HG03159 (cell line): ENCODE data around the gene ARHGAP6.

ENCODE experiments used
- ATAC-seq: cut with Tn5 transposase; IDR thresholded peaks from one replicate; pipeline ENCODE4 v1.9.1; 2021; ENCODE audit warnings: mild to moderate bottlenecking, moderate library complexity; ENCODE audit not compliant: unreplicated experiment

Gene ARHGAP6

DNA sequence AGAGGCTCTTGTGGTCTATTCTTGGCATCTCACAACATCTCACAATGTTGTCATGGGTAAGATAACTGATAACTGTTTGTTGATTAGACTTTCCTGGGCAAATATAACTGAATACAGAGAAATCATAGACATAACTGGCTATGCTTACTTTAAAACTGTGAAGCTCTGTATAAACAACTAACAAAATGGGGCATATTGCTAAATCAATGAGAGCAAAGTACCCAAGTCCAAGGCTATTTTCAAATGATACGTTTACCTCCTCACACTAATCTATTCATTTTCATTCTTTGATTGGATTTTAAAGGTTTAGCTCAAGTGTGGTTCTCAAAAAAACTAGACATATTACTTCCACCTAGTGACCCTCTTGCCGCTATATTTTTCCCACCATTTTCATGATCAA, 333.9 kb downstream of the ARHGAP6 start:
- ATAC-seq: no peak

DNA sequence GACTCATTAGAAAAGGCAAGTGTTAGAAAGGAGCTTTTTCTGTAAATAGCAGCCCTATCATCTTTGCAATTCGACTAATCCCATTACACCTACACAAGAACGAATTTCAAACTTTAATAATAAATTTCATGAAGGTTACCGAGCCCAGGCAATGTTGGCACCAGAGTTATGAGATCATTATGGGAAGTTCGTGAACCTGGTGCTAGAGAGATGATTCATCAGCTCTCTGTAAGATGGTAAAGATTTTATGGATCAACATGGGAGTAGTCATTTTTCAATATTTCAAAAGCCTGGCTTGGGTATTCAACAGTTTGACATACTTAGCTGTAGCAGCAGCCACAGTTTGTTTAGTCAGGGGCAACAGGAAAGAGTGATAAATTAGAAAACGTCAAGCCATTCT, 336.7 kb downstream of the ARHGAP6 start:
- no peak for ATAC-seq

DNA sequence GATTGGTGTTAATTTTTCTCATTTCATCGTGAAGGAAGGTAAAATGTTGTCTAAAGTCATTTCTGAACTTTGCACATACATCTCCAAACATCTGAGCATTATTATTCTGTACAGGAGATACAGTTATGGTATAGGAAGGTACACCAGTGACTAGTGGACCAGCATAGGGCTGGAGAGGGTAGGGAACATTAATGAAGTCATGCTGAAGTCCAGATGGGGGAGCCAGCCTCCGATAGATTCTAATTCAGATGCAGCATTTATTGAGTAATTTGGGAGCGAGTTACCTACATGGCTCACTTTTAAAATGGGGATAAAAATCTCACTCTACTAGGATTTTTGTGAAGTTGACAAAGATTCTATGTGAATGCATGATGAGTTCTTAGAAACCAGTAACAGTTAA, 337.6 kb downstream of the ARHGAP6 start:
- no peak for ATAC-seq

DNA sequence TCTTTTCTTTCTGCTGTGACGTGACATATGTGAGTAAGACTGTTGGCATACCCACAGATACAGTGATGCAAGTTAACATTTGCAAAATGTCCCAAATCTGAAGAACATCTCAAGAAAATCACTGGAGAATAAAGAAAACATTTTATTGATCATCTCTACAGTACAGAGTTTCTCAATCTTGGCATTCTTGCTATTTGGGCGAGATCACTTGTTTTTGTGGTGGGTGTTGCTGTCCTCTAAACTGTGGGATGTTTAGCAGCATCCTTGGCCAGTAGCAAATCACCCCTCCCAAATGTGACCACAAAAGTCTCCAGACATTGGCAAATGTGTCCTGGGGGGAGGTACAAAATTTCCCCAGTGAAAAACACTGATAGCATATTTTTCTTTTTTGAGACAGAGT, 343.7 kb downstream of the ARHGAP6 start:
- ATAC-seq: no peak

DNA sequence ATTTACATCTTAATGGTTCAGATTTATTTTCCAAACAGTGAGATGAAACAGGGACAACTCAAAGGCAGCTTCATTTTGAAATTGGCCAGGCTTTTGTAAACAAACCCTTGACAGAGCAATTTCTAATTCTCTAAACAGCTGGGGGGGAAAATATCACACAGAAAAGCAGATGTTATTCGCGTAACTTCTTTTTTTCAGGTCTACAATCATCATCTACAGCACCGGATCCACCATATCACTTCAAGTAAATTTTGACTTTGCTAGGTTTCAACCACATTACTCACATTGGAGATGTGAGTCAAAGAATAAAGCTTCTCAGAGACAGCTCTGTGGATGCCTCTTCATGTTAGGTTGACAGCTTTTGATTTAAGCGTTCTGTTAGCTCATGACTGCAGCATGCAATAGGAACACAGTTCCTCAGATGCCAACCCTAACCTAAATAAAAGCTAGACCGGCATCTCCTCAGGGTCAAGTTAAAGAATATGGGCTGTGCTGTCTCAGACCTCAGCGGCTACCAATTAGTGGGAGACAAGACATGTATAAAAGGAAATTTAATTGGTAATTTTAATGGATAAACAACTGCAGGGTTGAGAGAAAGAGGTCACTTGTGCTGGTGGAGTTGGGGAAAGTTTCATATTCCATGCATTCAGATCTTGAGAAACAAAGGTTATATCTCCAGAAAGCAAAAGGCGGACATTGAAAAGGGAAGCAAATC, 345.8 kb downstream of the ARHGAP6 start:
- no peak for ATAC-seq

DNA sequence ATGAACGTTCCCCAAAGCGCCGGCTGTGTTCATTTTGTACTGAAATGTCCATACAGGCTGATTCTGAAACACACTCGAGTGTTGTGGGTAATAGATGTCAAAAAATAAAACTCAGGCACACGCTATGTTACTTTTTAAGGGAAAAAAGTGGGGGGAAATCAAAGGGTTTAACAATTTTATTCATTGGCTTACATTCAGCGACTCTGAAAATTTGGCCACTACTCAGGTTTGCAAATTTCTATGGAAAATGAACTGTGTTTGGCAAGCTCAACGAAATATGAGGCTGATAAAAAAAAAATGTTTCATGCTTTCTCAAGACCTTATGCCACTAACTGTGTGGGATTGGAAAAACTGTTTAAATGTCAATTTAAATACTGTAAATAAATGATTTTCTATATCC, 354.0 kb downstream of the ARHGAP6 start:
- no peak for ATAC-seq

DNA sequence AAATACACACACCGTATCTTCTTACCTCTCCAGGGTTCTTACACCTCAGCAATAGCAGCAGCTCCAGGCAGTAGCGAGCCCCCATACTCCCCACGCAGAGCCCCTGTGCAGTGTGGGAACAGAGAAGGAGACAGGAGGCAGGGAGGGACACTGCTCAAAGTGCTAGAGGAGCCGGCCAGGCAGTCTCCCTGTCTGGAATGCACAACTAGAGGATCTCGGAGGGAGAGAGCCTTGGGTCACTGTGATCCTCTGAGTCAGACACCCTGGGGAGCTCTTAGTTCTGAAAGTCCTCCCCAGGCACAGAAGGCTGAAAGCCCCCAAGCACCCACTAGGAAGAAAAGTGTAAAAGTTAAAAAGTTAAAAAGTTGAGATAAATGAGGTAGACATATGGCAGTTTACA, 356.5 kb downstream of the ARHGAP6 start:
- no peak for ATAC-seq

DNA sequence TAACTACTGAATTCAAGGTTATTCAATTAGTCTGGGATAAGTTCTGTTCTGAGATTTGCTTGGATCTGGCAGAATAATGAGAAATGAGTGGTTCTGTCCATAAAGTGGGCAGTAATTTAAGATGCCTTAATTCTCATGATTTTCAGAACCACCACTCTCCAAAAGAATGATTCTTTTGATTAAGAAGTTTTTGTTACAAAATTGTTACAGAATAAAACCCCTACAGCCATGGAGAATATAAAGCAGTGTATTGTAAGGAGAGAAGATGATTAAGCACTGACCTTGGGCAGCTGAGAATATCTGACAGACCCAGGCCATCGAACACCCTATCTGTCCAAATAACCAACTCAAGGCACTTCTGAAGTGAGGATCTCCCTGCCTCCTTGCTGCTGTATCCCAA, 360.1 kb downstream of the ARHGAP6 start:
- ATAC-seq: no peak

DNA sequence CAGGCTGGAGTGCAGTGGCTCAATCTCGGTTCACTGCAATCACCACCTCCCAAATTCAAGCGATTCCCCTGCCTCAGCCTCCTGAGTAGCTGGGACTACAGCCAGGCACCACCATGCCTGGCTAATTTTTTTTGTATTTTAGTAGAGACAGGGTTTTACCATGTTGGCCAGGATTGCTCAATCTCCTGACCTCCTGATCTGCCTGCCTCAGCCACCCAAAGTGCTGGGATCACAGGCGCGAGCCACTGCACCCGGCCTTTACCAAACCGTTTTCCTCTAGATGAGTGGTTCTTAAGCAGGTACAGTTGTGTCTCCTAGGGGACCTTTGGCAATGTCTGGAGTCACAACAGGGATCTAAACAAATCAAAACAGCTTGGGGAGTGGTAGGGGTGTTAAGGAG, 360.9 kb downstream of the ARHGAP6 start:
- ATAC-seq: no peak

DNA sequence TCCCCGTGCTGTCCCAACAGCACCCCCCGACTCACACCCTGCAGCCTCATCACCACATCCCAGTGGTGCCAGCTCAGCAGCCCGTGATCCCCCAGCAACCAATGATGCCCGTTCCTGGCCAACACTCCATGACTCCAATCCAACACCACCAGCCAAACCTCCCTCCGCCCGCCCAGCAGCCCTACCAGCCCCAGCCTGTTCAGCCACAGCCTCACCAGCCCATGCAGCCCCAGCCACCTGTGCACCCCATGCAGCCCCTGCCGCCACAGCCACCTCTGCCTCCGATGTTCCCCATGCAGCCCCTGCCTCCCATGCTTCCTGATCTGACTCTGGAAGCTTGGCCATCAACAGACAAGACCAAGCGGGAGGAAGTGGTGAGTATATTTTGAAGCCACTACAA, 367.1 kb downstream of the ARHGAP6 start:
- ATAC-seq: no peak

DNA sequence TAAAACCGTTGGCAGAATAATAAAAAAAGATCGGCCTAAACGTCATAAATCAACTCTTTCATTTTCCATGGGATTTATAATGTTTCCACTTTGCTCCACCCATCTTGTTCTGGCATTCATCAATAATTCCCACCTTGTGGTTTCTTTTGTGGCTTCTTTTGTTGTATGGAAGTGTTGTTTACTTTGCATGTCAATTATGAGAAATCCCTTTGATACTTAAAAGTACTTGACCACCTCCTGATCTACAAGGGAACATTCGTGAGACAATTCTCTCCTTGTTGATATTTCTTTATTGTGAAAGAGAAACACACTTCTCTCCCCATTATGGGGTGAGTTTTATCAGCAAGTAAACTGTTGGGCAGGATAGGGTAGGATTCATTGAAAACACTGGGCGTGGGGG, 369.7 kb downstream of the ARHGAP6 start:
- ATAC-seq: no peak

DNA sequence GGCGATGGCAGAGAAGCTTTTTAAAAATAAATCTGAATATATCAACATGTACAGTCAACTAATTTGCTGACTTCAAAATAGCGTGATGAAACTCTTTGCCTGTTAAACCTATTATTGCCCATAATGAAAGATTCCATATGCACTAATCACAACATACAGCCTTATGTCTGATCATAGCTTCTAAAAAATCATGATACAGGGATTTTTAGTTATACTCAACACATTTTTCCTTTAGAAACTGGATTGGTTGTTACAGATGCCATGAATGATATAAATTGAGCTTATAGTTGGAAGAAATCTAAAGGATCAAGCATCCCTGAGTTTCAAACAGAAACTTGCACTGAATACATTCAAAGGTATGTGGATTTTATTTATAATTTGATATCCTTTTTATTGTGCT, 372.6 kb downstream of the ARHGAP6 start, which contains the start of gene AMELX:
Gene AMELX (plus strand): TSS at position 301 of the 400 bp plus-strand sequence. CDS start 1,376 bp downstream, outside the sequence.
- ATAC-seq: no peak

DNA sequence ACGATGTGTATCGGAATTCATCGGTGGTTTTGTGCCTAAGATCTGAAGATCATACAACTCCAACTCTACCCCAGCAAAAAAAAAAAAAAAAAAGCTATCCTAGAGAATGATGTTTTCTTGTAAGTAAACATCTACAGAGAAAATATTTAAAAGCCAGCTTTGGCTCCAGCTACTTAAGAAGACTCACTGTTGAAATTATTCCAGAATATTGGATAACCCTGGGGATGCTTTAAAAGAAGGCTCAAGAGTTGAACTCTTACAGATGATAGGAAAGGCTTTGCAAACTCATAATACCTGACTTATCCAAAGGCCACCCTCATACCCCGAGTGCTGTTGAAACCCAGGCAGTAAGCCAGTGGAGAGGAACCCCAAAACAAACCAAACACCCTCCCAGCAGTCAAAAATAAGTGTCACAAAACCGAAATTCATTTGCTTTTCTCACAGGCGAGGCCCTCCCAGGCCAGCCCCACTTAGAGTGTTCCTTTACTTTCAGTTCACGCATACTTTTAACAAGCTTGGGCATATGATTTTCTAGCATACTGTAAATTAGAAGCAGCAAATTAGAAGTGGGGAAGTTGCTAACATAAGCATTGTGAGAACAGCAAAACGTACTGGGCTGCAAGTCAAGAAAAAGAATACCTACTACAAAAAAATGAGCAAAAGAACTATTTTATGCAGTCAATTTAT, 375.2 kb downstream of the ARHGAP6 start:
- ATAC-seq: no peak

DNA sequence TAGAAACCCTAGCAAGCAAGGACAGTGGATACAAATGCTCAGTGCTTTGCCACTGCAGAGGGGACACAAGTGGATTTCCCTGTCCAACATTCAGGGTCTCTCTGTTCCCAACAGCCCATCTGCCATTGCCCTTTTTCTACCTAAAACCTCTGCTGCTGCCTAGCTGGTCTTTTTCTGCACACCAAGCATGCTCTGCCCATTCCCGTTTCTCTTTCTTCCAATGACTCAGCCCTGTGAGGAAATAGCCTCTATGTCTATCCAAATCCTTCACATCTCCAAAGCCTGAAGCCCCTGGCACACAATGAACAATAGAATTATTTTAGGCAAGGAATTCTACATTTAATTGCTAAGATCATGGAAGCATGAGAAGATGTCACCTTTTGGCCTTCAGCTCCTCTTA, 378.2 kb downstream of the ARHGAP6 start:
- no peak for ATAC-seq

DNA sequence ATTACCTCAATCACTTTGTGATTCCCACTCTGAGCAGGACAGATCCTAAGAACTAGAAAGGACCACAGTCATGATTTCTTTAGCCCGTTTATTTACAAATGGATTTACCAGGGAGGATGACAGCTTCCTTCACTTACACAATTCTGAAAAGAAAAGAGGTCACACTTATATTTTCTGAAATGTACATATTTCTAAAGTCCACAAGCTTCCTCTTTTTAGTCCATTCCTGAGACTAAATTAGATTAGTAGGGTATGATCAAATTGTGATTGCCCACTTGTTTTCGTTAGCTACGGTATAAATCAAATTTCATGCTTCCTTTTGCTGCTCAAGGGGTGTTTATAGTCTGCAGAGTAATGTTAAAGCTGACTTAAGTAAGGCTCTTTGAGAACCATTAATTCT, 380.1 kb downstream of the ARHGAP6 start:
- ATAC-seq: no peak

DNA sequence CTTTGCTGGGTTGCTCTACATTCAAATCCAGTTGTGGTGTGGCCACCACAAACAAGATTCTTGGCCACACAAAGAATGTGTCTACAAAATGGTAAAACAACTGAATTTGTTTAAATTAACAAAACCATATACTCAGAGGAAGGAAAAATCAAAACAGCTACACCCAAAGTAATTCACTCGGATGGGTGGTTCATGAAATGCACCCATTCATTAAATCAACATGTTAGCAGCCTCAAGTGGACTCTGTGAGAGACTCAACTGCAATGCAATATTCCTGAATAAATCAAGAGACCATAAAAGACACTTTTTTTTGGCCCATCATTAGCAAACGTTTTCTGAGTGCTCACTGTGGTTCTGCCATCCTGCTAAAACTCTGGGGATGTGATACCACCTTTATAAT, 383.7 kb downstream of the ARHGAP6 start:
- ATAC-seq: no peak

DNA sequence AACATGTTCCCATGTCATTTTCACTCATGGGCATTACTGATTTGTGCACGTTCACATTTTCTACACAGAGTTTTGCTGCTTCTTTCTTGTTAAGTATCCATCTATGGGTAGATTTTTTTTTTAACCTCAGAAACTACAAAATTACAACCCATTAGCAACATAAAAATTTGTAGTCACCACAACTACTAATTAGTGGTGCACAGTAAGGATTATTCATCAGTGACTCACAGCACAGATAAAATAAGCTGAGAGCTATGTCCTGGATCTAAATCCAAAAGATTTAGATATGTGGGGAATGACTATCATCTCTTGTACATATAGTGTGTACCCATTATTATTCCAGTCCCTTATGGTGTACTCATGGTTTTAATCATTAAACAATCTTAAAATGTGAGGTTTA, 392.2 kb downstream of the ARHGAP6 start:
- ATAC-seq: no peak

DNA sequence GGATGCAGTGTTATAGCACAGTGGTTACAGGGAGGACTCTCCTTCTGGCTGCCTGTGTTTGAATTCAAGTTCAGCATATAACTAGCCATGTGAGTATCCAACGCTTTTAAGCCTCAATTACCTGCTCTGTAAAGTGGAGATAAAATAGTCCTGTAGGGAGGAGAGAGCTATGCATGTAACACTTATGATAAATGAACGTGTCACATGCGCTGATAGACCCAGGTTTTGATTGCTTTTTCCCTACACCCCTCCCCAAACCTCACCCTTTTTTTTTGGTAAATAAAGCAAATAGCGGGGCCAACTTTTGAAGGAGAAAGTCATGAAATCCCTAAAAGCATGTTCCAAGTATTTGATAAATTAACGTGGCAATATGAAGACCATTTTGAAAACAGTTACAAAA, 392.9 kb downstream of the ARHGAP6 start:
- no peak for ATAC-seq

DNA sequence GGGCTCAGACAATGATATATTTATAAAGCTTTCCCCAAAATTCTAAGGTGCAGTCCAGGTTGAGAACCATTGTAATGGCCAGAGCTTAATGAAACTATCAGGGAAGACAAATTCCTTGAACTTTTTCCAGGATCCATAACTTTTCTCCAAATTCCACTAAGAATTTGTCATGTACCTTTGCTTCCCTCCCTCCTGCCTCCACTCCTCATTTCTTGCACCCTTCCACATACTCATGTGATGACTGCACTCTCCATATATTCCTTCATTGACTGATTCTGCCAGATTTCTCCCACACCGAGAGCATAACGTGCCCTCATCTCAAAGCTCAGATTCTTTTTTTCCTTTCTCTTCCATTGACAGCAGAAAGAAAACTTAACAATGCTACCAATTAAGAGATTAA, 393.4 kb downstream of the ARHGAP6 start:
- ATAC-seq: no peak

DNA sequence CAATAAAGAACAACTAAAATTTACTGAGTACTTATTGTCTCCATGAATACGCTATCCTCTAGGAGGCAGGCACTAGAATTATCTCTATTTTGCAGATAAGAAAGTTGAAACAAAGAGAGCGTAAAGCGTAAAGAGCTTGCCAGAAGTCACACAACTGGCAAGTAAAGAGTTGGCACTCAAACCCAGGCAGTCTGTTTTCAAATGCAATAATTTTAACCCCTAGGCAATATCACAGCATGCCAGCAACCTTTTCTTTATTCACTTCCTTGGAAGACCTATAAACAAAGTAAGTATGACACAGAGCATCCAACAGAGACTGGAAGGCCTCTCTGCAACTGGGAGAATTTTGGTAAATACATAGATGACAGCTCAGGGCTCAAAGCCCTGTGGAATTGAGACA, 395.7 kb downstream of the ARHGAP6 start:
- no peak for ATAC-seq

DNA sequence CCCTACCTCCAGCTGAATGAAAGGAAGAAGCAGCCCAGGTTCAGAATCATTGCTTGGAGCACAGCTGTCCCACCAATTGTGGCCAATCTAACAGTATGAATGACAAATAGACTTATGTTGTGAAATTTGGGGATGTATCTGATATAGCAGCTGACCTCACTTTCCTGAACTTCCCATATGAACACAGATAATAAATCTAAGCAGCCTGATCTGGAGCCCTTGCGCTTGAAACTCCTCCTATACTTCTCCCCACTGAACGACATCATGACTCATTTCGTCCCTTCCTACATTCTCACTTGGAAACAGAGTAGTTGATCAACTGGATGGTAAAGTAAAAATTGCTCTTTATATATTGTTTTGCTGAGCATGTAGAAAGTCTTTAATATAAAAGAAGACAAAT, 396.7 kb downstream of the ARHGAP6 start:
- no peak for ATAC-seq

DNA sequence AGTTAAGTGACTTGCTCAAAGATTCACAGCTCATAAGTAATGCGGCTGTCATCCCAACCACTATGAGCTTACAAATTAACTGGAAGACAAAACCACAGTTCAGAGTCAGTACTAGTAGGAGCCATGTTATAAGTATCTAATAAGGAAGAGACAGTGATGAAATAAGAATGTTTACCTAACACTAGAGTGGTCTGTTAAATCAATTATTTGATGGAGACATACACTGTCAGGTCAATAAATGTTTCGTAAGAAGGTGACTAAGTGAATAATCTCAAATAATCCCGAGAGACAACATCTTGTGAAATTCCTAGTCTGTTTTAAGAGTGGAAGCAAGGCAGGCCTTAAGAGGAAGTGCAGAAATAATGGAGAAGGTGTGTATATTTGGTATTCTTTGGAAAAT, 398.3 kb downstream of the ARHGAP6 start:
- no peak for ATAC-seq

DNA sequence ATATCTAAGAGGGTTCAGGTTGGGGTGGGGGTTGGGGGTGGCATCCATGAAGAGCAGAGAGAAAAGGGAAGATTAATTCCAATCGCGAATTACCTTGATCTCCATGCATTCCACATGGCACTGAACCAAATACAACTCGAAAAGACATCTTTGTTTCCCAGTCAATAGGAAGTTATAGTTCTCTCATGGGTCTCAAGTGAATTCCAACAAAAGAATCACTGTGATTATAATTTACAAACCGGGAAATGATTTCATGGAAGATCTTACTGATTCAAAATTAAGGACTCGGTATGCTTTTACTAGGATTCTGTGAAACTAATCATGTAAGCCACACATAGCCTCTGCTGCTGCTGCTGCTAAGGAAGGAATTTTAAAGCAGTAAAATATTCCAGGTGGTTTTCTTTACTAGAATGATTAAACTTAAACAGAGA, 399.1 kb downstream of the ARHGAP6 start:
- ATAC-seq: no peak
